ENCODE data around the gene RERE. TPM values are rescaled to one million over a fixed set of nuclear protein-coding genes. Genes with fewer than 3 reads are reported as not detected.

Gene RERE
- total RNA-seq, 1 donor from 2014 or later = 64.6 TPM

- H3K36me3 ChIP-seq = no peaks in the 10 kb centered on the region
- H3K4me1 ChIP-seq = no peaks in the 10 kb centered on the region
- no peaks in the 10 kb centered on the region for H3K9me3 ChIP-seq
- no peak for DNase-seq (ENCODE audit: low spot score in 2 of 2)
- H3K27ac ChIP-seq = no peak overlapping the region
- no peak for TF ChIP-seq CTCF (IDR thresholded peaks at IDR 0.05)
- H3K4me3 ChIP-seq = no peak overlapping the region
- no peaks in the 10 kb centered on the region for H3K27me3 ChIP-seq
- intact Hi-C loops (cut with DNase I) = no loop called here
Measured at GRCh38 chr1:8555582-8555981, 261.9 kb downstream of the RERE start.

- Histone ChIP-seq H3K4me1 (no peaks in the 10 kb centered on the region), H3K27ac (no peak overlapping the region), H3K9me3 (no peaks in the 10 kb centered on the region), H3K4me3 (no peak overlapping the region), H3K27me3 (no peaks in the 10 kb centered on the region), H3K36me3 (no peaks in the 10 kb centered on the region)
- TF ChIP-seq CTCF (IDR thresholded peaks at IDR 0.05) = no peak
- intact Hi-C loops (cut with DNase I) = no loop called here
- DNase-seq (ENCODE audit: low spot score in 2 of 2) = no peak
Measured at GRCh38 chr1:8554956-8555534, 262.4 kb downstream of the RERE start.

GRCh38 chr1:8552820-8553397 lies 264.5 kb downstream of the RERE start:
- no peak for DNase-seq (ENCODE audit: low spot score in 2 of 2)
- Histone ChIP-seq H3K27ac (no peak overlapping the region), H3K36me3 (no peaks in the 10 kb centered on the region), H3K27me3 (no peaks in the 10 kb centered on the region), H3K4me3 (no peak overlapping the region), H3K4me1 (no peaks in the 10 kb centered on the region), H3K9me3 (no peaks in the 10 kb centered on the region)
- no peak for TF ChIP-seq CTCF (IDR thresholded peaks at IDR 0.05)
- intact Hi-C loops (cut with DNase I) = no loop called here

- intact Hi-C loops (cut with DNase I) = no loop called here
- DNase-seq (ENCODE audit: low spot score in 2 of 2) = no peak
- Histone ChIP-seq H3K36me3 (no peaks in the 10 kb centered on the region), H3K4me1 (no peaks in the 10 kb centered on the region), H3K27ac (no peak overlapping the region), H3K27me3 (no peaks in the 10 kb centered on the region), H3K4me3 (no peak overlapping the region), H3K9me3 (no peaks in the 10 kb centered on the region)
- TF ChIP-seq CTCF (IDR thresholded peaks at IDR 0.05) = no peak
Measured at GRCh38 chr1:8551613-8552489, 265.6 kb downstream of the RERE start.

- intact Hi-C loops (cut with DNase I) = no loop called here
- TF ChIP-seq CTCF (IDR thresholded peaks at IDR 0.05) = no peak
- Histone ChIP-seq H3K4me1 (no peaks in the 10 kb centered on the region), H3K4me3 (no peak overlapping the region), H3K36me3 (no peaks in the 10 kb centered on the region), H3K27me3 (no peaks in the 10 kb centered on the region), H3K27ac (no peak overlapping the region), H3K9me3 (no peaks in the 10 kb centered on the region)
- no peak for DNase-seq (ENCODE audit: low spot score in 2 of 2)
Measured at GRCh38 chr1:8551057-8551456, 266.4 kb downstream of the RERE start.
